ENCODE results near the gene KCNH2. TPM values are rescaled to one million over a fixed set of nuclear protein-coding genes. Genes with fewer than 3 reads are reported as not detected.

Gene KCNH2
- total and polyA plus RNA-seq, 2 of the 13 experiments (the other 11 are each of a cell fraction or from before 2014, with no cell fraction given): 0.09 to 0.11 TPM

- TF ChIP-seq, protein P1, sequence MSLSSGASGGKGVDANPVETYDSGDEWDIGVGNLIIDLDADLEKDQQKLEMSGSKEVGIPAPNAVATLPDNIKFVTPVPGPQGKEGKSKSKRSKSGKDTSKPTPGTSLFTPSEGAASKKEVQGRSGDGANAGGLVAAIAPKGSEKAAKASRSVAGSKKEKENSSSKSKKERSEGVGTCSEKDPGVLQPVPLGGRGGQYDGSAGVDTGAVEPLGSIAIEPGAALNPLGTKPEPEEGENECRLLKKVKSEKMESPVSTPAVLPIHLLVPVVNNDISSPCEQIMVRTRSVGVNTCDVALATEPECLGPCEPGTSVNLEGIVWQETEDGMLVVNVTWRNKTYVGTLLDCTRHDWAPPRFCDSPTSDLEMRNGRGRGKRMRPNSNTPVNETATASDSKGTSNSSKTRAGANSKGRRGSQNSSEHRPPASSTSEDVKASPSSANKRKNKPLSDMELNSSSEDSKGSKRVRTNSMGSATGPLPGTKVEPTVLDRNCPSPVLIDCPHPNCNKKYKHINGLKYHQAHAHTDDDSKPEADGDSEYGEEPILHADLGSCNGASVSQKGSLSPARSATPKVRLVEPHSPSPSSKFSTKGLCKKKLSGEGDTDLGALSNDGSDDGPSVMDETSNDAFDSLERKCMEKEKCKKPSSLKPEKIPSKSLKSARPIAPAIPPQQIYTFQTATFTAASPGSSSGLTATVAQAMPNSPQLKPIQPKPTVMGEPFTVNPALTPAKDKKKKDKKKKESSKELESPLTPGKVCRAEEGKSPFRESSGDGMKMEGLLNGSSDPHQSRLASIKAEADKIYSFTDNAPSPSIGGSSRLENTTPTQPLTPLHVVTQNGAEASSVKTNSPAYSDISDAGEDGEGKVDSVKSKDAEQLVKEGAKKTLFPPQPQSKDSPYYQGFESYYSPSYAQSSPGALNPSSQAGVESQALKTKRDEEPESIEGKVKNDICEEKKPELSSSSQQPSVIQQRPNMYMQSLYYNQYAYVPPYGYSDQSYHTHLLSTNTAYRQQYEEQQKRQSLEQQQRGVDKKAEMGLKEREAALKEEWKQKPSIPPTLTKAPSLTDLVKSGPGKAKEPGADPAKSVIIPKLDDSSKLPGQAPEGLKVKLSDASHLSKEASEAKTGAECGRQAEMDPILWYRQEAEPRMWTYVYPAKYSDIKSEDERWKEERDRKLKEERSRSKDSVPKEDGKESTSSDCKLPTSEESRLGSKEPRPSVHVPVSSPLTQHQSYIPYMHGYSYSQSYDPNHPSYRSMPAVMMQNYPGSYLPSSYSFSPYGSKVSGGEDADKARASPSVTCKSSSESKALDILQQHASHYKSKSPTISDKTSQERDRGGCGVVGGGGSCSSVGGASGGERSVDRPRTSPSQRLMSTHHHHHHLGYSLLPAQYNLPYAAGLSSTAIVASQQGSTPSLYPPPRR (CRISPR knock-in tag; IDR thresholded peaks at IDR 0.05; ENCODE audit: borderline replicate concordance): 0 out of 2 replicates have a peak, but pooled peaks have one; percentile 41
- no peak for TF ChIP-seq DRAP1 (CRISPR knock-in tag; IDR thresholded peaks at IDR 0.05)
- TF ChIP-seq SALL2 (CRISPR knock-in tag; IDR thresholded peaks at IDR 0.05): no peak
- no peak for TF ChIP-seq ZNF441 (CRISPR knock-in tag; IDR thresholded peaks at IDR 0.05; ENCODE audit: borderline replicate concordance)
- no peak for TF ChIP-seq MBD4 (IDR thresholded peaks at IDR 0.05; ENCODE audit: borderline replicate concordance, low read length)
- no peak for TF ChIP-seq ZBTB46 (CRISPR knock-in tag; IDR thresholded peaks at IDR 0.05; ENCODE audit: borderline replicate concordance)
- peak; percentile 81; the same call in 1 of the 2 replicates for TF ChIP-seq ZNF343 (CRISPR knock-in tag; IDR thresholded peaks at IDR 0.05)
- no peak for TF ChIP-seq THYN1 (CRISPR knock-in tag; IDR thresholded peaks at IDR 0.05; ENCODE audit: borderline replicate concordance, low read depth)
- TF ChIP-seq FOXK1 (CRISPR knock-in tag; IDR thresholded peaks at IDR 0.05; ENCODE audit: borderline replicate concordance, low read depth): no peak
- TF ChIP-seq TMF1 (CRISPR knock-in tag; IDR thresholded peaks at IDR 0.05; ENCODE audit: low read depth): peak; percentile 55; the same call in 1 of the 2 replicates
- TF ChIP-seq PITX1 (CRISPR knock-in tag; IDR thresholded peaks at IDR 0.05): peak; percentile 34; the same call in 1 of the 2 replicates
- TF ChIP-seq KAT8 (CRISPR knock-in tag; IDR thresholded peaks at IDR 0.05): peak; percentile 80
- TF ChIP-seq TOE1 (CRISPR knock-in tag; IDR thresholded peaks at IDR 0.05): no peak
- 0 out of 2 replicates have a peak, but pooled peaks have one; percentile 25 for TF ChIP-seq ELF3 (CRISPR knock-in tag; IDR thresholded peaks at IDR 0.05)
- no peak for TF ChIP-seq ATF7 (IDR thresholded peaks at IDR 0.05)
- TF ChIP-seq ATF7 (CRISPR knock-in tag; IDR thresholded peaks at IDR 0.05): no peak
- TF ChIP-seq ZNF772 (CRISPR knock-in tag; IDR thresholded peaks at IDR 0.05): no peak
- no peak for TF ChIP-seq DPF2 (CRISPR knock-in tag; IDR thresholded peaks at IDR 0.05; ENCODE audit: borderline replicate concordance, low read depth)
- no peak for TF ChIP-seq ZNF547 (CRISPR knock-in tag; IDR thresholded peaks at IDR 0.05)
- no peak for TF ChIP-seq U2AF2 (IDR thresholded peaks at IDR 0.05; ENCODE audit: low read depth, low read length)
- no peak for TF ChIP-seq ETS1 (CRISPR knock-in tag; IDR thresholded peaks at IDR 0.05)
- TF ChIP-seq ADNP (CRISPR knock-in tag; IDR thresholded peaks at IDR 0.05): peak; percentile 76; the same call in 1 of the 2 replicates
Observed at GRCh38 chr7:151008511-151009323, 30.6 kb upstream of the KCNH2 start (continued).

Data from HepG2 (cell line).